IPS-NIHi11 (cell line): ENCODE measurements around the gene CFAP61.
"Not testable (repeated sequence)": the region's sequence is repeated elsewhere in the genome, so short reads cannot be mapped to it uniquely, and the experiment has no call there.

Experiments
- DNase-seq: peaks from one replicate; pipeline ENCODE4 v3.0.0; 2012; ENCODE audit warnings: mixed read lengths, low spot score

The CFAP61 gene

GRCh38 chr20:20211274-20211987 lies 159.1 kb downstream of the CFAP61 start:
- DNase-seq, result no peak

DNA sequence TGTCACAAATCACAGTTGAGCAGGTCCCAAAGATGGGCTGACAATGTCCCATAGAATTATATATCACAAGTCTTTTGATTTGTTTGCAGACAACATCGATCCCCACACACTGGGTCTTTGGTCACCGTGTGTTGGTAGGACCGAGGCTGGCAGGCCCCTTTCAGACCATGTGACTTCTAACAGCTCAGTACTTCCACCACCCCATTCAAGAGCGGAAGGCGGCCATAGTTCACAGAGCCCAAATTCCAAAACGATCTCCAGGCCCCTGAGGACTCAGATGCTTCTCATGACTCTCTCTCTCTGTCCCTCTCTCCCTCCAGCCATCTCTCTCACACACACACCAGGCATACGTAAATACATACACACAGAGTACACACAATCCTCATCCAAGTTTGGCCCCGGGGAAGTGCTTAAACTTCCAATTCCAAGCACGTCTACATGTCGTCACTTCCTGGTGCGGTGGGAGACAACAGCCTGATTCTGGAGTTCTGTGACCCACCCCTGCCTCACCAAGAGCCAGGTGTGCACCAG lies 159.7 kb downstream of the CFAP61 start:
- no peak for DNase-seq

- no peak for DNase-seq
Measured at GRCh38 chr20:20212675-20213096, 160.4 kb downstream of the CFAP61 start.

- no peak for DNase-seq
Measured at GRCh38 chr20:20213526-20214121, 161.3 kb downstream of the CFAP61 start.

GRCh38 chr20:20214757-20215275 lies 162.5 kb downstream of the CFAP61 start:
- DNase-seq, result no peak

DNA sequence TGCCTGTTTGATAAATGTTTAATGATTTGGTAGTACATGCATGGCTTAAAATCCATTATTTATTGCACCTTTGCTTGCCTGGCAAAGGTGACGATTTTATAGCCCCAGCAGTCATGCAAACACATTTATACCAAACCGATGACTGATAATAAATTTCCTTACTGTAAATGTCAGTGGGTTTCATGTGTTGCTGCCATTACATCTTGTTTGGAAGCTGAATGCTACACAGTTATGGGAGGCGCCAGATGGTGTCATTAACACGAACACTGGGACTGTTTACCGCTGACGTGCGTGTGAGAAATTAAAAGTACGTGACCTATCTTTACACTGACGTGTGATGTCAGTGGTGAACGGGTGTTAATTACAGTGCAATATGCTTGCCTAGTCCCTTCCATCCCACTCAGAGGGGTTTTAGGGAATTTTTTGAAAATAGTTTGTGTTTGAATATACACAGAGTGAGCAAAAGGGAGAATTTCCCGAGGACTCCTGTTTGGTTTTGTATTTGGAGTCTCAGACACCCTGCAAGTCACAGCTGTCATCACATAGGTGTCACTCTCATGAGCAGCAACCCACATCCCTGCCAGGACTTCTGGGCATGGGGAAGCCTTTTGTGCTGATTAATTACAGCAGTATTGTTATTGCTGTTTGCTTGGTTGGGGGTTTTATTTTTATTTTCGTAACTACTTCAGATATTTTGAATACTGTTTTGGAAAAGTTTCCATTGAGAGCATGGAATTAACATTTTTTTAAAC lies 163.8 kb downstream of the CFAP61 start:
- DNase-seq, result no peak

- no peak for DNase-seq
Measured at GRCh38 chr20:20216941-20217340, 164.6 kb downstream of the CFAP61 start.

GRCh38 chr20:20217621-20218020 lies 165.3 kb downstream of the CFAP61 start:
- no peak for DNase-seq

- DNase-seq, result not testable (repeated sequence)
Measured at GRCh38 chr20:20218106-20218505, 165.8 kb downstream of the CFAP61 start.

DNA sequence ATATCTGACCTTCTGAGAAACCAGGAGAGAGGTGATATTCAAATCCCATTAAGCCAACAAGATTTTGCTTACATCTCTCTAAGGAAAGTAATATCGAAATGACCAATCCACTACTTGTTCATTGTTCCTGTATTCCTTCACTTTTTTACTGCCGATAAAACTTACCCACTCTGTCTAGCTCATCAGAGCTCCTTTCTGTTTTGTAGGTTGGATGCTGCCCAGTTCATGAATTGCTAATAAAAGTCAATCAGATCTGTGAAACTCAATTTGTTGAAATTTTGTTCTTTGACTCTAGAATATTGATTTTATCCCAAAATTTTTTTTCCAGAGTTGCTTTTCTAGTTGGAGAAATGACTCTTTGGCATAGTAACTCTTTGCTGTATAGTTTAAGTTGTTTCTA lies 166.7 kb downstream of the CFAP61 start:
- no peak for DNase-seq

GRCh38 chr20:20220134-20220533 lies 167.8 kb downstream of the CFAP61 start:
- no peak for DNase-seq

GRCh38 chr20:20223981-20224380 lies 171.6 kb downstream of the CFAP61 start:
- DNase-seq, result no peak

GRCh38 chr20:20224806-20225205 lies 172.5 kb downstream of the CFAP61 start:
- DNase-seq, result no peak

- peak; percentile 35 for DNase-seq
Measured at GRCh38 chr20:20225325-20226043, 173.2 kb downstream of the CFAP61 start.

DNA sequence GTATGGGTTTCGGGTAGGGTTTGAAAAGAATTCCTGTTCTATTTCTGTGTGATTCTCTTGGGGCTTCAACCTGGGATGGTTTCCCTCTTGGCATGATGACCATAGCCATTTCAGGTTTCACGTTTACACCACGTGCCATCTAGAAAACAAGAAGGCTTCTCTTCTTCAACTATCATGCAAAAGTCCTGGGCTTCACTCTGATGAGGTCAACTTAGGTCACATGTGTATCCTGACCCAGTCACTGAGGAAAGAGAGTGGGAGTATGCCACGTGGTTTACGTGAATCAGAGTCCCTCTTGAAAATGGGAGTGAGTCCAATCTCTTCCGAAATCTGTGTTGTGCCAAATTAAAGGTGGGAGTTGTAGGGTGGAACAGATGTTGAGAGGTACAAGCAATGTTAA lies 174.2 kb downstream of the CFAP61 start:
- DNase-seq, result no peak

GRCh38 chr20:20227013-20227571 lies 174.8 kb downstream of the CFAP61 start:
- DNase-seq, result no peak

- no peak for DNase-seq
Measured at GRCh38 chr20:20228351-20228750, 176.0 kb downstream of the CFAP61 start.

- no peak for DNase-seq
Measured at GRCh38 chr20:20229595-20229994, 177.3 kb downstream of the CFAP61 start.

- DNase-seq, result no peak
Measured at GRCh38 chr20:20230741-20231140, 178.4 kb downstream of the CFAP61 start.

DNA sequence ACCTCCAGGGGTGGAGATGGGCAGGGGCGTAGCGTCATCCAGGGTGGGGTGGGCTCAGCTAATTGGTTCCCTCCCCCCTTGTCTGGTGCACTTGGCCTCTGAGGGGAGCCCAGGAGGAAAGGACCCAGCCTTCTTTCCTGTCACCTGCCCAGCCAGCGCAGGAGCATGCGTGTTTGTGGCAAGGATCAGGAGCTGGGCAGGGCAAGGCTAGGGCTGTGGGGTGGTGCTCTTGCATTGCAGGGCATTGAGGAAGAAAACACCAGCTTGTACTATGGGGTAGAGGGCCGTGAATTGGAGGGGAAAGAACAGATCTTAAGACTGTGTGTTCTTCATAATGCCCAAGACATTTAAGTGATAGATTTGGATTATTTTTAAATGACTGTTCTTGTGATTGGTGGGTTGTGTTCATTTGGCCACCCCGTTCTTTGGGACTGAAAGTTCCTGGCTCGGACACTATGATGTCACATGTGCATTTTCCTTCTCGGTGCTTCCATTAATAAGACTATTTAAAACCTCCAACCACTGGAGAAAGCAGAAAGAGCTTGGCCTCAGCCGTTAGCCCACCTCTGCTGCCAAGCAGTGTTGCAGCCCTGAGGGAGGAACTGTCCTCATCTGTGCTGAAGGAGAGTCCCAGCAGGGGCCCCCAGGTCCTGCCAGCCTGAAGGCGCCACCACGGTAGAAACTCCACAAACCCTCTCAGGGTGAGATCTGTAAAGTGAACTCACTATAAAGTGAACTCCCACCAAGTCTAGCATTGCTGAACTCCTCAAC lies 179.4 kb downstream of the CFAP61 start:
- no peak for DNase-seq

DNA sequence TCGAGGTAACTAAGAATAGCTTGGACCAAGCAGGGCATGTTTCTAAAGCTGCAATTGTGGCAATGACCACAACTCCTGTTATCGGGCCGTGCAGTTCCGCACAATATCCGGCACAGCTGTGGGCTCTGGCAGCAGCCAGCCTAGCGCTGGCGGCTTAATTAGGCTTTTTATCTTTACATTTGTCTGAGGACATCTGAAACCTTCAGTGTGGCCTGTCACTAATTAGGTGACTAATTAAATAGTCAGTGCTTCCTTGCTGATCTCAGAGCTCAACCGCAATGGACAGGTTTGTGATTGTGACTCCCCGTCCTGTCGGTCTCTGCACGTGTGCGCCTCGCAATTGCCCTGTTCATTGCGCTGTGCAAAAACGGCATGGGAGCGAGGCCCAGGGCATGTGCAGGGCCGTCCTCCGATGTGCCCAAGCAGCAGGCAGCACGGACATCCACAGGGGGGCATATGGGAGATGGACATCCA lies 180.7 kb downstream of the CFAP61 start:
- DNase-seq, result no peak
